Glutamatergic neuron (in vitro differentiated cells): ENCODE results near the gene SLIT3. TPM values are rescaled to one million over a fixed set of nuclear protein-coding genes. Genes with fewer than 3 reads are reported as not detected.

Experiments
- DNase-seq: peaks from one replicate; pipeline ENCODE4 v3.0.0; 2022
- H3K27ac Mint-ChIP-seq: one replicate; pipeline ENCODE4 v1.8.0; 2020; ENCODE audit warnings: mild to moderate bottlenecking, mixed read lengths, inconsistent platforms; ENCODE audit not compliant: unreplicated experiment
- H3K27me3 Mint-ChIP-seq: one replicate; pipeline ENCODE4 v1.8.0; 2020; ENCODE audit warnings: mild to moderate bottlenecking, moderate library complexity, mixed read lengths, inconsistent platforms; ENCODE audit not compliant: unreplicated experiment
- H3K36me3 Mint-ChIP-seq: one replicate; pipeline ENCODE4 v1.8.0; 2020; ENCODE audit warnings: mild to moderate bottlenecking, mixed read lengths, inconsistent platforms; ENCODE audit not compliant: unreplicated experiment
- H3K4me1 Mint-ChIP-seq: one replicate; pipeline ENCODE4 v1.8.0; 2020; ENCODE audit warnings: mild to moderate bottlenecking, low read depth, mixed read lengths, inconsistent platforms; ENCODE audit not compliant: unreplicated experiment
- H3K4me3 Mint-ChIP-seq: one replicate; pipeline ENCODE4 v1.8.0; 2020; ENCODE audit warnings: mild to moderate bottlenecking, mixed read lengths, inconsistent platforms; ENCODE audit not compliant: unreplicated experiment
- H3K9me3 Mint-ChIP-seq: one replicate; pipeline ENCODE4 v1.8.0; 2020; ENCODE audit warnings: mild to moderate bottlenecking, moderate library complexity, mixed read lengths, inconsistent platforms; ENCODE audit not compliant: unreplicated experiment
- total RNA-seq: library from RNA; stranded (reverse); fragmentation: NEBNext Ultra II Directional; extraction: Animal tissue kit (Norgen Biotek cat#: 25700); gene quantifications from one replicate; pipeline ENCODE4 v1.2.1, GENCODE V29; 2021; ENCODE audit not compliant: unreplicated experiment
- TF ChIP-seq, protein P1 (sequence below): fragments of 200-600 bp; sonication (generic); IDR thresholded peaks from one replicate; pipeline ENCODE4 v1.5.0; 2021; ENCODE audit not compliant: partially characterized antibody, unreplicated experiment

SLIT3 gene
- total RNA-seq, 1 donor from 2014 or later: 11.5 TPM

DNA sequence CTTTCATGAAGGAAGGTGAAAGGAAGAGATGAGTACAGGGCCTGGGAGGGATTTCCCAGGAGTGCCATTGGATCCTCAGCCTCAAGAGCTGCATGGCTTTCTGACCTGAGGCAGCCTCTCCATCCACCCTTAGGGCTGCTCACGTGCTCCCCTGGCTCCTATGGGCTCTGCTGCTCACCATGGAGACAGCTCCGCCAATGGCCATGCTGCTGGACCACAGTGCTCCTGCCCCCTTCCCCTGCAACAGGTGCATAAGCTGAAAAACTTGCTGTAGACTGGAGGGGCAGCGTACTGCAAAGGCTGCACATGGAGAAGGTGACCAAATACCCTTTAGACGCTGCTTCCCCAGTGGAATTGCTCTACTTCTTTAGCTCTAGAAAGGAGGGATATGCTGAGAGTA is 609.0 kb downstream of the SLIT3 start:
- Mint-ChIP-seq H3K27ac (no peak overlapping the region), H3K27me3 (peaks cover 2% of the 10 kb centered on the region), H3K9me3 (peaks cover 2% of the 10 kb centered on the region), H3K4me1 (no peaks in the 10 kb centered on the region), H3K4me3 (no peak overlapping the region), H3K36me3 (no peaks in the 10 kb centered on the region)
- no peak for DNase-seq
- TF ChIP-seq, protein P1, sequence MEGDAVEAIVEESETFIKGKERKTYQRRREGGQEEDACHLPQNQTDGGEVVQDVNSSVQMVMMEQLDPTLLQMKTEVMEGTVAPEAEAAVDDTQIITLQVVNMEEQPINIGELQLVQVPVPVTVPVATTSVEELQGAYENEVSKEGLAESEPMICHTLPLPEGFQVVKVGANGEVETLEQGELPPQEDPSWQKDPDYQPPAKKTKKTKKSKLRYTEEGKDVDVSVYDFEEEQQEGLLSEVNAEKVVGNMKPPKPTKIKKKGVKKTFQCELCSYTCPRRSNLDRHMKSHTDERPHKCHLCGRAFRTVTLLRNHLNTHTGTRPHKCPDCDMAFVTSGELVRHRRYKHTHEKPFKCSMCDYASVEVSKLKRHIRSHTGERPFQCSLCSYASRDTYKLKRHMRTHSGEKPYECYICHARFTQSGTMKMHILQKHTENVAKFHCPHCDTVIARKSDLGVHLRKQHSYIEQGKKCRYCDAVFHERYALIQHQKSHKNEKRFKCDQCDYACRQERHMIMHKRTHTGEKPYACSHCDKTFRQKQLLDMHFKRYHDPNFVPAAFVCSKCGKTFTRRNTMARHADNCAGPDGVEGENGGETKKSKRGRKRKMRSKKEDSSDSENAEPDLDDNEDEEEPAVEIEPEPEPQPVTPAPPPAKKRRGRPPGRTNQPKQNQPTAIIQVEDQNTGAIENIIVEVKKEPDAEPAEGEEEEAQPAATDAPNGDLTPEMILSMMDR: no peak

- H3K4me1 Mint-ChIP-seq: no peaks in the 10 kb centered on the region
- H3K27ac Mint-ChIP-seq: no peak overlapping the region
- no peaks in the 10 kb centered on the region for H3K36me3 Mint-ChIP-seq
- H3K4me3 Mint-ChIP-seq: no peak overlapping the region
- DNase-seq: no peak
- TF ChIP-seq, protein P1: no peak
- peaks cover 2% of the 10 kb centered on the region for H3K9me3 Mint-ChIP-seq
- H3K27me3 Mint-ChIP-seq: peaks cover 2% of the 10 kb centered on the region
These were observed 611.7 kb downstream of the SLIT3 start for GRCh38 chr5:168689260-168689659.

DNA sequence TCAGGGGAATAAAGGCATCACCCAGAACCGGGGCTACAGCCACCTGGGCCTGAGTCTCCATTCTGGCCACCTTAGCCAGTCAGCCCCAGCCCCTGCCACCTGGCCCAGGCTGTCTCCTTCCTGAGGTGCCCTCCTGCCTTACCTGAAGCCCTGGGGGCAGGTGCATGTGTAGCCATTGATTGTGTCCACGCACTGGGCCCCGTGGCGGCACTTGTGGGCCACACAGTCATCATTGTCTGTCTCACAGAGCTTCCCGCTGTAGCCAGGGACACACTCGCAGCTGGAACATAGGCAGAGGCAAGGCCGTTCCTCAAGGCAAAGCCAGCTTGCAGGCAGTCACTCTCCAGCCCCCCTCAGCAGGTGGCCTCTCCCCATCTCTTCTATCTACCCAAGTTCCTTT is 614.1 kb downstream of the SLIT3 start:
- Mint-ChIP-seq H3K36me3 (no peaks in the 10 kb centered on the region), H3K9me3 (no peaks in the 10 kb centered on the region), H3K27ac (no peak overlapping the region), H3K4me1 (no peaks in the 10 kb centered on the region), H3K4me3 (no peak overlapping the region), H3K27me3 (peaks cover 3% of the 10 kb centered on the region)
- DNase-seq: no peak
- TF ChIP-seq, protein P1: no peak

GRCh38 chr5:168685566-168685965 is 615.4 kb downstream of the SLIT3 start:
- H3K9me3 Mint-ChIP-seq: no peaks in the 10 kb centered on the region
- TF ChIP-seq, protein P1: no peak
- no peak overlapping the region for H3K4me3 Mint-ChIP-seq
- no peak overlapping the region for H3K27ac Mint-ChIP-seq
- no peak for DNase-seq
- peaks cover 2% of the 10 kb centered on the region for H3K4me1 Mint-ChIP-seq
- no peaks in the 10 kb centered on the region for H3K36me3 Mint-ChIP-seq
- peaks cover 3% of the 10 kb centered on the region for H3K27me3 Mint-ChIP-seq

GRCh38 chr5:168683927-168684295 is 617.0 kb downstream of the SLIT3 start:
- H3K36me3 Mint-ChIP-seq: no peaks in the 10 kb centered on the region
- peaks cover 2% of the 10 kb centered on the region for H3K4me1 Mint-ChIP-seq
- DNase-seq: no peak
- peaks cover 3% of the 10 kb centered on the region for H3K27me3 Mint-ChIP-seq
- no peak overlapping the region for H3K4me3 Mint-ChIP-seq
- H3K27ac Mint-ChIP-seq: no peak overlapping the region
- no peaks in the 10 kb centered on the region for H3K9me3 Mint-ChIP-seq
- TF ChIP-seq, protein P1: no peak
